CD4-positive, alpha-beta T cell treated with Interleukin-6 at 100 ng/mL for 8 hours (primary cell): ENCODE results near the gene FAM169A.
A peak's percentile ranks its signal among the peaks of the same experiment; 100 is the strongest.
"Not testable (repeated sequence)": the region's sequence is repeated elsewhere in the genome, so short reads cannot be mapped to it uniquely, and the experiment has no call there.

Experiments
- DNase-seq: peaks from one replicate; pipeline ENCODE4 v3.0.0-alpha.2; 2020; ENCODE audit warnings: mixed read lengths, low spot score

The FAM169A gene

GRCh38 chr5:74865804-74866595 lies at the start of gene FAM169A:
FAM169A (minus strand) TSS chr5:74866387; CDS start chr5:74841676, 24,711 bp downstream.
- peak; percentile 38 for DNase-seq

GRCh38 chr5:74915488-74915887 lies 49.3 kb upstream of the FAM169A start:
- DNase-seq: no peak

GRCh38 chr5:74911421-74911820 lies 45.2 kb upstream of the FAM169A start:
- not testable (repeated sequence) for DNase-seq

GRCh38 chr5:74909888-74910287 lies 43.7 kb upstream of the FAM169A start:
- not testable (repeated sequence) for DNase-seq

- not testable (repeated sequence) for DNase-seq
Observed at GRCh38 chr5:74908237-74908636, 42.0 kb upstream of the FAM169A start.

- not testable (repeated sequence) for DNase-seq
Observed at GRCh38 chr5:74904713-74905112, 38.5 kb upstream of the FAM169A start.

GRCh38 chr5:74903165-74903787 lies 37.1 kb upstream of the FAM169A start:
- peak; percentile 22 for DNase-seq

- DNase-seq: no peak
Observed at GRCh38 chr5:74897049-74897448, 30.9 kb upstream of the FAM169A start.

- DNase-seq: no peak
Observed at GRCh38 chr5:74895906-74896305, 29.7 kb upstream of the FAM169A start.

GRCh38 chr5:74894351-74894750 lies 28.2 kb upstream of the FAM169A start:
- no peak for DNase-seq

GRCh38 chr5:74892921-74893320 lies 26.7 kb upstream of the FAM169A start:
- no peak for DNase-seq

- DNase-seq: no peak
Observed at GRCh38 chr5:74889523-74890105, 23.4 kb upstream of the FAM169A start.

- no peak for DNase-seq
Observed at GRCh38 chr5:74888117-74888516, 21.9 kb upstream of the FAM169A start.

- DNase-seq: no peak
Observed at GRCh38 chr5:74885170-74885569, 19.0 kb upstream of the FAM169A start.

GRCh38 chr5:74882379-74883134 lies 16.4 kb upstream of the FAM169A start:
- not testable (repeated sequence) for DNase-seq

- no peak for DNase-seq
Observed at GRCh38 chr5:74877624-74878304, 11.6 kb upstream of the FAM169A start.

- no peak for DNase-seq
Observed at GRCh38 chr5:74875994-74876791, 10.0 kb upstream of the FAM169A start.

- DNase-seq: no peak
Observed at GRCh38 chr5:74873525-74874249, 7.5 kb upstream of the FAM169A start.

- no peak for DNase-seq
Observed at GRCh38 chr5:74870299-74871067, 4.3 kb upstream of the FAM169A start.
